KMS-11 (cell line): ENCODE data around the gene LTN1.
A peak's percentile ranks its signal among the peaks of the same experiment; 100 is the strongest.
"Not testable (repeated sequence)": the region's sequence is repeated elsewhere in the genome, so short reads cannot be mapped to it uniquely, and the experiment has no call there.

Experiments used
- H2AFZ ChIP-seq: fragments of 200-600 bp; sonication (generic); 2 replicates; pipeline ENCODE4 v1.6.1; 2016; ENCODE audit warnings: antibody characterized with exemption, mixed run types, low read depth
- H3K27ac ChIP-seq: fragments of 200-600 bp; sonication (generic); 2 replicates; pipeline ENCODE4 v1.6.1; 2016; ENCODE audit warnings: mild to moderate bottlenecking, mixed run types
- H3K27me3 ChIP-seq: fragments of 200-600 bp; sonication (generic); 2 replicates; pipeline ENCODE4 v1.6.1; 2017; ENCODE audit warnings: mild to moderate bottlenecking, low read depth, mixed run types, moderate library complexity; ENCODE audit not compliant: insufficient read depth
- H3K36me3 ChIP-seq: fragments of 200-600 bp; sonication (generic); 2 replicates; pipeline ENCODE4 v1.6.1; 2017; ENCODE audit warnings: mild to moderate bottlenecking, mixed run types; ENCODE audit not compliant: insufficient read depth
- H3K4me1 ChIP-seq: fragments of 200-600 bp; sonication (generic); 2 replicates; pipeline ENCODE4 v1.6.1; 2016; ENCODE audit warnings: mild to moderate bottlenecking, low read depth, mixed run types; ENCODE audit not compliant: poor library complexity, severe bottlenecking
- H3K4me2 ChIP-seq: fragments of 200-600 bp; sonication (generic); 2 replicates; pipeline ENCODE4 v1.7.0; 2016; ENCODE audit warnings: mild to moderate bottlenecking, mixed run types
- H3K4me3 ChIP-seq: fragments of 200-600 bp; sonication (generic); IDR thresholded peaks from 2 replicates; pipeline ENCODE4 v1.6.1; 2017; ENCODE audit warnings: low read depth, low read length, mixed read lengths; ENCODE audit not compliant: insufficient read depth
- H3K79me2 ChIP-seq: fragments of 200-600 bp; sonication (generic); 2 replicates; pipeline ENCODE4 v1.6.1; 2016; ENCODE audit warnings: low read depth, mixed run types; ENCODE audit not compliant: insufficient read depth
- H3K9ac ChIP-seq: fragments of 200-600 bp; sonication (generic); 2 replicates; pipeline ENCODE4 v1.6.1; 2016; ENCODE audit warnings: mild to moderate bottlenecking, mixed run types
- H4K20me1 ChIP-seq: fragments of 200-600 bp; sonication (generic); 2 replicates; pipeline ENCODE4 v1.6.1; 2016; ENCODE audit warnings: mild to moderate bottlenecking, mixed run types; ENCODE audit not compliant: insufficient read depth
- TF ChIP-seq, protein P1 (sequence below): fragments of 200-600 bp; sonication (generic); conservative IDR thresholded peaks from 2 replicates; pipeline ENCODE4 v1.6.1; 2017; ENCODE audit warnings: low read depth, mild to moderate bottlenecking, antibody characterized with exemption, low read length, moderate library complexity, mixed read lengths

LTN1 gene

DNA sequence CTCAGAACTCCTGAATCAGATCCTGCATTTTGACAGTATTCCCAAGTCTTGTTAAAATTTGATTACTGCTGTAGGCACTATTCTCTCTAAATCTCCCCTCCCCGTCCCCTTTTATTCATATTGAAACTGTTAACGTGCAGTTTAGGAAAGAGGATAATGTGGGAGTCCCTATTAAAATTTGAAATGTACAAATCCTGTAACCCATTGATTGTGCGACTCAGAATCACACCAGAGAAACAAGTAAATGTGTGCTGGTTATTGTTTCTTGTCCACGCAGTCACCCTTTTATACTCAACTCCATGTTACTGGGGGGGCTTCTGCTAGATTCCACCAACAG, 584 bp upstream of the LTN1 start:
- peak overlapping the region; percentile 63 for H3K9ac ChIP-seq
- H3K79me2 ChIP-seq: peaks cover 43% of the 10 kb centered on the region
- H3K27ac ChIP-seq: peak overlapping the region; percentile 73
- H3K4me2 ChIP-seq: peak overlapping the region; percentile 88
- no peaks in the 10 kb centered on the region for H4K20me1 ChIP-seq
- H3K4me1 ChIP-seq: peaks cover 29% of the 10 kb centered on the region
- no peak overlapping the region for H3K4me3 ChIP-seq
- no peaks in the 10 kb centered on the region for H3K27me3 ChIP-seq
- H2AFZ ChIP-seq: peak overlapping the region; percentile 82
- TF ChIP-seq, protein P1, sequence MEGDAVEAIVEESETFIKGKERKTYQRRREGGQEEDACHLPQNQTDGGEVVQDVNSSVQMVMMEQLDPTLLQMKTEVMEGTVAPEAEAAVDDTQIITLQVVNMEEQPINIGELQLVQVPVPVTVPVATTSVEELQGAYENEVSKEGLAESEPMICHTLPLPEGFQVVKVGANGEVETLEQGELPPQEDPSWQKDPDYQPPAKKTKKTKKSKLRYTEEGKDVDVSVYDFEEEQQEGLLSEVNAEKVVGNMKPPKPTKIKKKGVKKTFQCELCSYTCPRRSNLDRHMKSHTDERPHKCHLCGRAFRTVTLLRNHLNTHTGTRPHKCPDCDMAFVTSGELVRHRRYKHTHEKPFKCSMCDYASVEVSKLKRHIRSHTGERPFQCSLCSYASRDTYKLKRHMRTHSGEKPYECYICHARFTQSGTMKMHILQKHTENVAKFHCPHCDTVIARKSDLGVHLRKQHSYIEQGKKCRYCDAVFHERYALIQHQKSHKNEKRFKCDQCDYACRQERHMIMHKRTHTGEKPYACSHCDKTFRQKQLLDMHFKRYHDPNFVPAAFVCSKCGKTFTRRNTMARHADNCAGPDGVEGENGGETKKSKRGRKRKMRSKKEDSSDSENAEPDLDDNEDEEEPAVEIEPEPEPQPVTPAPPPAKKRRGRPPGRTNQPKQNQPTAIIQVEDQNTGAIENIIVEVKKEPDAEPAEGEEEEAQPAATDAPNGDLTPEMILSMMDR: no peak
- H3K36me3 ChIP-seq: no peaks in the 10 kb centered on the region

DNA sequence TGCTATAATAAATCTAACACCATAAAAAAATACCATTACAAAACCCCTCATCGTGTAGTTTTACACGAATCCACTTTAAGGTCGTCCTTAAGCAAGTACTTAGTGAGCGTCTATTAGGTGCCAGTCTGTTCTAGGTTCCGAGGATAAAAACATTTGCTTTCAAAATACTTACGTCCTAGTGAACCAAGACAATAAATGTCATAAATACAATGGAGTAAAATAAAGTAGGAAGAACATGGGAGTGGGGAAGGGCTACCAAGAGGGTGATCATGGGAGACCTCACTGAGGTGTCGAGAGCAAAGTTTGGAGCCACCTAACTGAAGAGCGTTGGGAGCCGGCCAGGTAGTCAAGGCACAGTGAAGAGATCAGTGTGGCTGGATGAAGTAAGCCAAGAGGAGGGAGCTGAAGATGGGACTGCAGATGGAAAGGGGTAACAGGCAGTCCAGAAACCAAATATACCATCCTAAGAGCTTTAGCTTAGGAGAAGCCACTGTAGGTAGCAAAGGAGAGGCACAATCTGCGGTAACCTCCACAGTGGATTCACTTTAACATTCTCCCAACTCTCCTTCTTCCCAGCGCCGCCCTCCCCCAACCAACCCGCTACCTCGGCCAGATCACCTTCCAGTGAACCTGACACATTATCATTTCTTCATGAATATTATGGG, 684 bp downstream of the LTN1 start:
- no peaks in the 10 kb centered on the region for H4K20me1 ChIP-seq
- peaks cover 29% of the 10 kb centered on the region for H3K4me1 ChIP-seq
- H3K4me2 ChIP-seq: peak overlapping the region; percentile 81
- no peak overlapping the region for H3K4me3 ChIP-seq
- peak overlapping the region; percentile 45 for H2AFZ ChIP-seq
- H3K79me2 ChIP-seq: peaks cover 53% of the 10 kb centered on the region
- peak overlapping the region; percentile 60 for H3K9ac ChIP-seq
- peak overlapping the region; percentile 73 for H3K27ac ChIP-seq
- no peaks in the 10 kb centered on the region for H3K36me3 ChIP-seq
- TF ChIP-seq, protein P1: no peak
- no peaks in the 10 kb centered on the region for H3K27me3 ChIP-seq

- not testable (repeated sequence) for H3K4me2 ChIP-seq, H3K9ac ChIP-seq, H3K27ac ChIP-seq, H4K20me1 ChIP-seq, H3K36me3 ChIP-seq, H3K27me3 ChIP-seq, H3K4me3 ChIP-seq, H2AFZ ChIP-seq
- Histone ChIP-seq H3K4me1 (peaks cover 20% of the 10 kb centered on the region), H3K79me2 (peaks cover 53% of the 10 kb centered on the region)
These were observed 4.5 kb downstream of the LTN1 start for GRCh38 chr21:28988146-28988545.

DNA sequence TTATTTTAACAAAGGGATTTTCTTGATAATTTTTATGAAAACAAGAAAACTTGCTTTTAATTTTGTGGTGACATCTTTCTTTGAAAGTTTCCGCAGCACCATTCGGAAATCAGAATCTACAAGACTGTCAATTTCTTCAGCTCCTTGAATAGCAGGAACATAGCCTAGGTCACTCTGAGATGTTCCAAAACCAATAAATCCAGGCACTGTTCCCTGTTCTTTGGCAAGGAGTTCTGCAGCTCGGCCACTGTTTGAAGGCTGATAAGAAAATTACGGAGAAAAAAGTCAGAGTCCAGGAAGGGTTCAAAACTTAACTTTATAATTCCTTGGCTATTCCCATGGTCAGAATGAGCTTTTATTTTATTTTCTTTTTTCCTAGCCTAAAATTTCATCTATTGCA, 6.0 kb downstream of the LTN1 start:
- H3K4me1 ChIP-seq: peaks cover 18% of the 10 kb centered on the region
- no peak overlapping the region for H3K9ac ChIP-seq
- no peak overlapping the region for H2AFZ ChIP-seq
- no peak overlapping the region for H3K27ac ChIP-seq
- H3K36me3 ChIP-seq: no peaks in the 10 kb centered on the region
- no peak overlapping the region for H3K4me3 ChIP-seq
- TF ChIP-seq, protein P1: no peak
- H3K4me2 ChIP-seq: no peak overlapping the region
- no peaks in the 10 kb centered on the region for H3K27me3 ChIP-seq
- H3K79me2 ChIP-seq: peaks cover 45% of the 10 kb centered on the region
- no peaks in the 10 kb centered on the region for H4K20me1 ChIP-seq

DNA sequence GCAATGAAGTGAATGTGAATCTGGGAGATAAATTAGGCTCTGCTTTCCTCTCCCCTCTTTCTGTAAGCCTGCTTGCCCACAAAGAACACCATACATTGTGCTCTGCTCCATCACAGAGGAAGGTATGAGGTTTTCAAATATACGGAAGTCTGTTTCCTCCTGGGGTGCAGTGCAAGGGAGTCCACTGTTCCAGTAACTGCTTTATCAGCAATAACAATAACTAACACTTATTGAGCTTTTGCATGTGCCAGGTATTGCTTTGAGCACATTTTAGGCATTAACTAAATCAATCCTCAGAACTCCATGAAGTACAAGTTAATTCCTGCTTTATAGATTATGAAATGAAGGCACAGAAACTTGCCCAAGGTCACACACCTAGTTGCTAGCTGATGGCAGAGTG, 10.0 kb downstream of the LTN1 start:
- Histone ChIP-seq H3K79me2 (peaks cover 4% of the 10 kb centered on the region; the same call in 1 of the 2 replicates), H3K27ac (no peak overlapping the region), H3K27me3 (no peaks in the 10 kb centered on the region), H3K4me1 (no peaks in the 10 kb centered on the region), H3K4me3 (no peak overlapping the region), H4K20me1 (no peaks in the 10 kb centered on the region), H2AFZ (no peak overlapping the region), H3K9ac (no peak overlapping the region), H3K36me3 (peaks cover 4% of the 10 kb centered on the region; the same call in 1 of the 2 replicates), H3K4me2 (no peak overlapping the region)
- TF ChIP-seq, protein P1: no peak
